ENCODE data around the gene SPTLC2. TPM values are rescaled to one million over a fixed set of nuclear protein-coding genes. Genes with fewer than 3 reads are reported as not detected.

Gene SPTLC2
- total RNA-seq, 1 donor from 2014 or later = 60.2 TPM

- DNase-seq (ENCODE audit: low read depth in 2 of 2) = no peak
Measured at GRCh38 chr14:77625360-77625759, 8.9 kb upstream of the SPTLC2 start.

GRCh38 chr14:77623201-77623600 lies 6.8 kb upstream of the SPTLC2 start:
- DNase-seq (ENCODE audit: low read depth in 2 of 2) = no peak

GRCh38 chr14:77622366-77622961 lies 6.0 kb upstream of the SPTLC2 start:
- DNase-seq (ENCODE audit: low read depth in 2 of 2) = no peak

GRCh38 chr14:77620222-77620870 lies 3.9 kb upstream of the SPTLC2 start:
- no peak for DNase-seq (ENCODE audit: low read depth in 2 of 2)

GRCh38 chr14:77618381-77618970 lies 2.0 kb upstream of the SPTLC2 start:
- DNase-seq (ENCODE audit: low read depth in 2 of 2) = no peak

GRCh38 chr14:77616133-77616453 lies 344 bp downstream of the SPTLC2 start:
- DNase-seq (ENCODE audit: low read depth in 2 of 2) = no peak

- DNase-seq (ENCODE audit: low read depth in 2 of 2) = peak in 1 of 2 donors; percentile 57
Measured at GRCh38 chr14:77615361-77616132, 890 bp downstream of the SPTLC2 start.

- peak; percentile 50 to 55 for DNase-seq (ENCODE audit: low read depth in 2 of 2)
Measured at GRCh38 chr14:77613201-77613600, 3.2 kb downstream of the SPTLC2 start.

- DNase-seq (ENCODE audit: low read depth in 2 of 2) = no peak
Measured at GRCh38 chr14:77612011-77612620, 4.3 kb downstream of the SPTLC2 start.

GRCh38 chr14:77610553-77610952 lies 5.9 kb downstream of the SPTLC2 start:
- DNase-seq (ENCODE audit: low read depth in 2 of 2) = no peak

- DNase-seq (ENCODE audit: low read depth in 2 of 2) = no peak
Measured at GRCh38 chr14:77609922-77610321, 6.5 kb downstream of the SPTLC2 start.

GRCh38 chr14:77607741-77608302 lies 8.6 kb downstream of the SPTLC2 start:
- DNase-seq (ENCODE audit: low read depth in 2 of 2) = peak in 1 of 2 donors; percentile 89

- DNase-seq (ENCODE audit: low read depth in 2 of 2) = no peak
Measured at GRCh38 chr14:77605392-77605972, 11.0 kb downstream of the SPTLC2 start.

GRCh38 chr14:77603654-77604255 lies 12.7 kb downstream of the SPTLC2 start:
- DNase-seq (ENCODE audit: low read depth in 2 of 2) = peak in 1 of 2 donors; percentile 66

- peak in 1 of 2 donors; percentile 30 for DNase-seq (ENCODE audit: low read depth in 2 of 2)
Measured at GRCh38 chr14:77603031-77603430, 13.4 kb downstream of the SPTLC2 start.

GRCh38 chr14:77601846-77602619 lies 14.4 kb downstream of the SPTLC2 start:
- DNase-seq (ENCODE audit: low read depth in 2 of 2) = no peak

GRCh38 chr14:77599889-77600288 lies 16.5 kb downstream of the SPTLC2 start:
- no peak for DNase-seq (ENCODE audit: low read depth in 2 of 2)

GRCh38 chr14:77598366-77599070 lies 17.9 kb downstream of the SPTLC2 start:
- no peak for DNase-seq (ENCODE audit: low read depth in 2 of 2)

GRCh38 chr14:77593501-77593961 lies 22.9 kb downstream of the SPTLC2 start:
- DNase-seq (ENCODE audit: low read depth in 2 of 2) = peak in 1 of 2 donors; percentile 27
